LNCAP (cell line): ENCODE measurements around the gene APOA4.

ENCODE experiments used
- CTCF ChIP-seq: fragments of 450-650 bp; IDR thresholded peaks from 2 replicates; pipeline ENCODE4 v1.5.1; 2017; ENCODE audit warnings: mild to moderate bottlenecking

APOA4 gene

GRCh38 chr11:116857316-116857715, 34.2 kb upstream of the APOA4 start:
- no peak for TF ChIP-seq CTCF

GRCh38 chr11:116856423-116856822, 33.3 kb upstream of the APOA4 start:
- TF ChIP-seq CTCF, result no peak

- no peak for TF ChIP-seq CTCF
These were observed 32.3 kb upstream of the APOA4 start for GRCh38 chr11:116855413-116855812.

- TF ChIP-seq CTCF, result no peak
These were observed 30.5 kb upstream of the APOA4 start for GRCh38 chr11:116853461-116854073.

GRCh38 chr11:116852261-116853031, 29.3 kb upstream of the APOA4 start:
- TF ChIP-seq CTCF, result no peak

- TF ChIP-seq CTCF, result no peak
These were observed 28.5 kb upstream of the APOA4 start for GRCh38 chr11:116851626-116852025.

GRCh38 chr11:116849486-116849885, 26.4 kb upstream of the APOA4 start:
- no peak for TF ChIP-seq CTCF
